ENCODE data around the gene PBXIP1.

The PBXIP1 gene

GRCh38 chr1:154972517-154973343 lies 16.8 kb upstream of the PBXIP1 start:
- DNase-seq: peak; percentile 46

- no peak for DNase-seq
Observed at GRCh38 chr1:154972213-154972516, 16.3 kb upstream of the PBXIP1 start.

- DNase-seq: no peak
Observed at GRCh38 chr1:154971341-154971998, 15.6 kb upstream of the PBXIP1 start.

GRCh38 chr1:154970631-154971340 lies 14.9 kb upstream of the PBXIP1 start, which contains the start of gene SHC1:
SHC1 (minus strand) TSS chr1:154970747; CDS start chr1:154970526, 221 bp downstream.
- peak; percentile 87 for DNase-seq

- no peak for DNase-seq
Observed at GRCh38 chr1:154969860-154970452, 14.1 kb upstream of the PBXIP1 start.

GRCh38 chr1:154969246-154969645 lies 13.3 kb upstream of the PBXIP1 start:
- no peak for DNase-seq

- no peak for DNase-seq
Observed at GRCh38 chr1:154968731-154969130, 12.8 kb upstream of the PBXIP1 start.

- DNase-seq: no peak
Observed at GRCh38 chr1:154967331-154967950, 11.5 kb upstream of the PBXIP1 start.

GRCh38 chr1:154966111-154966510 lies 10.2 kb upstream of the PBXIP1 start:
- DNase-seq: no peak

GRCh38 chr1:154964359-154964758 lies 8.5 kb upstream of the PBXIP1 start:
- DNase-seq: no peak

GRCh38 chr1:154963643-154964042 lies 7.7 kb upstream of the PBXIP1 start:
- no peak for DNase-seq

GRCh38 chr1:154962795-154963330 lies 7.0 kb upstream of the PBXIP1 start:
- DNase-seq: no peak

GRCh38 chr1:154962156-154962749 lies 6.4 kb upstream of the PBXIP1 start:
- DNase-seq: peak; percentile 28

GRCh38 chr1:154961207-154962155 lies 5.6 kb upstream of the PBXIP1 start, which contains the start of gene PYGO2:
PYGO2 (minus strand) TSS chr1:154961782; CDS start chr1:154961576, 206 bp downstream.
- DNase-seq: peak; percentile 83

- no peak for DNase-seq
Observed at GRCh38 chr1:154960446-154961136, 4.7 kb upstream of the PBXIP1 start.

- DNase-seq: no peak
Observed at GRCh38 chr1:154959426-154959780, 3.5 kb upstream of the PBXIP1 start.

GRCh38 chr1:154958681-154959425 lies 3.0 kb upstream of the PBXIP1 start:
- DNase-seq: no peak

GRCh38 chr1:154958036-154958435 lies 2.1 kb upstream of the PBXIP1 start:
- no peak for DNase-seq

GRCh38 chr1:154957091-154957657 lies 1.3 kb upstream of the PBXIP1 start:
- DNase-seq: peak; percentile 25

Measured in midbrain (tissue), 1 donor.